ENCODE data around the gene RHOBTB1. TPM values are rescaled to one million over a fixed set of nuclear protein-coding genes. Genes with fewer than 3 reads are reported as not detected.

Gene RHOBTB1
- total RNA-seq, 2 donors from 2014 or later, result 0.08 TPM; not detected in 1

DNA sequence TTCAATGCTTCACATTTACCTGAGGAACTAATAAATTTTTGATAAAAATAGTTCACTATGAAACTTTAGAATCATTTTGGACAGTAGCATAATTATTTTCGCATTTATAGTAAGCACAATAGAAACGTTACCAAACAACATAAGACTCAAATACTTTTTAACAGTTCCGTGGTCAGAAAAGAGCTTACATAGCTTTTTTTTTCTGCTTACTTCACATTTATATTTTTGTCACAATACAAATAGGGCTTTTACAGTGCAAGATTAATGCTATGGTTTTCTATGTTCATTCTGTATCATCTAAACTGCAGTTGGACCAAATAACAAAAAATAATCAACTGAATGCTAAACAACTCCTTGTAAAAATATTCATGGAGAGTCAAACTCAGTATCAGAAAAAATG lies 26.5 kb upstream of the RHOBTB1 start:
- no peak for DNase-seq (ENCODE audit: low spot score in 2 of 2)
- Mint-ChIP-seq H3K9me3 (no peaks in the 10 kb centered on the region), H3K27ac (no peak overlapping the region), H3K36me3 (no peaks in the 10 kb centered on the region)
- ATAC-seq, result no peak

DNA sequence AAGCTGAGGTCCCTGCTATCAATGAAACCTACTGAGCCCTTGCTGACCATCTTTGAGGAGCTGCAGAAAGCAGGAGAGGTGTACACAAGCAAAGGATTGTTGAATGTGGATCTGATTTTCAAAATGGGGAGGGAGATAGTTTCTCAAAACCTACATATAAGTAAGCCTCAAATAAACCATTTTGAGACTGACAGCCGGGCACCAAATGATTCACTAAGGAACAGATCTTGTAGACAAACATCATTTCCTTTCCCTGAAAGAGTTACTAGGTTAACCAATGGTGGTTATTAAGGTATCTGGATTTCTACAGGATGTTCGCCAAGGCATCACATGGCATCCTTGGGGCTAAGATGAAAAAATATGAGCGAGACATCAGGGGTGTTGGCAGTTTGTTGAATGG lies 24.5 kb upstream of the RHOBTB1 start:
- Mint-ChIP-seq H3K27ac (no peak overlapping the region), H3K9me3 (no peaks in the 10 kb centered on the region), H3K36me3 (no peaks in the 10 kb centered on the region)
- ATAC-seq, result peak in 1 of 2 donors; percentile 44
- DNase-seq (ENCODE audit: low spot score in 2 of 2), result no peak

DNA sequence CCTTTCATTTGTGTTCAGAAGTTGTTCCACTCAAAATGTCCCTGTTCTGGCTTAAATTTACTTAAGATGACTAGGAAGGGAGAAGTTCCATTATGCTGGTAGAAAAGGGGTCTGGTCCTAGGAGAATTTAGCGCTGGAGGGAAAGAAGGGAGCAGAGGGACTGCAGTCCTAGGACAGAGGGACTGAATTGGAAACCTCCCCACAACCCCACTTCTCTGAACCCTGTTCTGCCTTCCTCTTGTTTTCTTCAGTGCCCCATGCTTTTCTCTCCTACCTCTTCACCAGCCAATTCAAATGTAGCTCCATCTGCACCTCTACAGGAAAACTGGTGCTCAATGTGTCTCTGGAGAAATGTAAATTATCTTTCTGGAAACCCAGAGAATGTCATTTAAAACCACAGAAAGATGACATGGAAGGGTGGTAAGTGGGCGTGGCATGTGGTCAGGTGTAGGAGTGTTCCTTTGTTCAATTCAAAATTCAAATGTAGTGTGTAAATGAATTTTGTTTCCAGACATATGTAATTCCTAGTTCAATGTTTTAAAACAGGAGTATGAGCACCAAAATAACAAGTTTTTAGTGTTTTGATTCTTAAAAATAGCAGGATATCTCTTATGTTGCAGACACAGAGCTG lies 24.0 kb upstream of the RHOBTB1 start:
- Mint-ChIP-seq H3K36me3 (no peaks in the 10 kb centered on the region), H3K27ac (peak overlapping the region in 1 of 2 donors; percentile 36), H3K9me3 (no peaks in the 10 kb centered on the region)
- DNase-seq (ENCODE audit: low spot score in 2 of 2) (no peak), ATAC-seq (peak in 1 of 2 donors; percentile 42)

DNA sequence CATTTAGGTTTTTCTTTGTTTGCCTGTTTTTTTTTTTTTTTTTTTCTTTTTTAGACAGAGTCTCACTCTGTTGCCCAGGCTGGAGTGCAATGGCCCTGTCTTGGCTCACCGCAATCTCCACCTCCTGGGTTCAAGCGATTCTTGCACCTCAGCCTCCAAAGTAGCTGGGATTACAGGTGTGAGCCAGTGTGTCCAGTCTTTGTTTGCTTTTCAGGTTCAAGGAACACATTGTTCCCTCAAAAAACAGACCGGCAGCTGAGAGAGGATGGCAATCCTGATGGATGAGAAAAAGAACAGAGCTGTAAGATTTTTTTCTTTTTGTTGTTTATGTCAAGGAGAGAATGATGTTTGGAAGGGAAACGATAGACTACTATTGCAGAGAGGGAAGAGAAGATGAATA lies 23.3 kb upstream of the RHOBTB1 start:
- ATAC-seq (no peak), DNase-seq (ENCODE audit: low spot score in 2 of 2) (no peak)
- H3K36me3 Mint-ChIP-seq, result no peaks in the 10 kb centered on the region
- no peaks in the 10 kb centered on the region for H3K9me3 Mint-ChIP-seq
- no peak overlapping the region for H3K27ac Mint-ChIP-seq

DNA sequence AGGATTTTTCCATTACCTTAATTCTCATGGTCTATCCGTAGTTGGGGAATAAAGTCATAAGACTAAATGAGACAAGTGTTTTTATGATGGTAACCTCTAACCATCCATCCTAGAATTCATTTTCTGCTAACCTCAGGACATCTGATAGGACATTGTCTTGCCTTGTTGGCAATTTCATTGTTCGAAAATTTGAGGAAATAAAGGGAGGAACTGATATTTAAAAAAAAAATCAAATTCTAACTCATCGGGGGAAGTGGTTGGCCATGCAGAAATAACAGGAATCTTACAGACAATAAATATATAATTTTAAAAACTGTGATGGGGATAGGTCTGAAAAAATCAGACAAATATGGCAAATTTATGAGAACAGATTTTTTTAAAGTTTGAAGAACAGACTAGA lies 21.7 kb upstream of the RHOBTB1 start:
- ATAC-seq (no peak), DNase-seq (ENCODE audit: low spot score in 2 of 2) (no peak)
- Mint-ChIP-seq H3K9me3 (no peaks in the 10 kb centered on the region), H3K27ac (no peak overlapping the region), H3K36me3 (no peaks in the 10 kb centered on the region)

DNA sequence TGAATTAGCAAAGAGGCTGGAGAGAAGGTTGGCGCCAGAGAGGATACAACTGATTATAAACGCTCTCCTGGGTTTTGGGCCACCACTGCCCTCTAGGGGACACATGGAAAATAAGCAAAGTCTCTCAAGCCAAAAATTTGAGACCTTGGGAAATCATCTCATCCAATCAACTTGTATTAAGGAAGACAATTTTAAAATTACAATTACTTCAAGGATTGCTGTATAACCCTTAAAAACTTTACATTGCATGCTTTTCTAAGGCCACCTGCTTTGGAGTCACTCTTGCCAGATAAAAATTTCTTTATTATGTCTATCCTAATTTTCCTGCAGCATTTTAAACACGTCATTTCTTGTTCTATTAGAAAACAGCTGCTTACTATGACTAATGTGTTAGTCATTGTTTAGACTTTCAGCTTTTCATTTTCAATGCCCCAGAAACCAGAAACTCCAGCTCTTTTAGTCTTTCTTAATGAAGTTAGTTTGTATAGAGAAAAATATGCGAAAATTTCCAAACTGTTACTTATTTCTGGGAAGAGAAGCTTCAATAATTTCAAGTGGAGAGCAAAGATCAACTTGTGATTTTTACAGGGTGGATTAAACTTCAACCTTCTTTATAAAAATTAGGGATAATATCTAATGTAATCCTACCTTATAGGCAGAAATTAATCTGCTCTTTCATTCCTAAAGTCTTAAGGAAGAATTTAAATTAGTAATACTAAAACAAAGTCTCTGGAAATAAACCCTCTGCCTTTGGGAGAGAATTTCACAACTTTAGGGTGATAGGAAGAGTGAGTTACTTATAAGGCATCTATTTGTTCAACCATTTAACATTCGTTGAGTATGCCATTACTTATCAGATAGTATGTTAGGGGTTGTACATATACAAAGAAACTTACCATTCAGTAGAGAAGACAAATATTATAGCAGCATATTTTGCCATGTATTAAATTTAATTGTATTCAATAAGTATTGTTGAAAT lies 20.6 kb upstream of the RHOBTB1 start:
- H3K36me3 Mint-ChIP-seq, result no peaks in the 10 kb centered on the region
- DNase-seq (ENCODE audit: low spot score in 2 of 2), result peak in 1 of 2 donors; percentile 44
- ATAC-seq, result peak in 1 of 2 donors; percentile 59
- no peak overlapping the region for H3K27ac Mint-ChIP-seq
- no peaks in the 10 kb centered on the region for H3K9me3 Mint-ChIP-seq

DNA sequence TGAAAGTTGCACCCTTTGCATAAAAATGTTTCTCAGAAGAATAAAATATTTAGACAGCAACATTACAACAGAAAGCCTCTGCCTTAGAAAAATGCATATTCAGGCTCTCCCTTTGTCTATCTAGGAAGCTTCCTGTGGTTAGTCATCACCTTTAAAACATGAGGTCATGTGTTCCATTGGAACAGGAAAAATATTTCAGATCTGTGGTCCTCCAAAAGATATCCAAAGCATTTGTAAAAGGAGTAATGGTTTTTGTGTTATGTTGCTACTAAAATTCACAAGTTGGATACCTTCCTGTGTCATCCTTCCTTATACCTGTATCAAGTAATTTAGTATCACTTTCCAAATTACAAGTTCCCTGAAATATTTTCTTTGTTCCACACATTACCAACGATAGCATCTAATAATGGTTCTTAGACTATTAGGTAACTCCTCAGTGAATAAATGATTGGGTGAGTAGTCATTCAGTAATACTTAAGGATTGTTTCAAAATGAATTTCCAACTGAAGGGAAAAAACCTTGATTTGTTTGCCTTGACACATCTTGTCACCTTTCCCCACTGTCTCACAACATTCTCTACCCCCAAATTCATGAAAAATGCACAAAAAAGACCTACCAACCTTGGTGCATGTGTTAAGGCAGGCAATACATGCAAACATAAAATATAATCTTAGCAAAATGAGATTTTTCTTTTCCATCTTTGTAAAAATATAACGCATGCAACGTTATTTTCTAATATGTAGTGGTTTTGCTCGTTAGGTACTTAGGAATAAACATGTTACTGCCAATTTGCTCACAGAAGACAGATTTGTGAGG lies 19.7 kb upstream of the RHOBTB1 start:
- no peak overlapping the region for H3K27ac Mint-ChIP-seq

DNA sequence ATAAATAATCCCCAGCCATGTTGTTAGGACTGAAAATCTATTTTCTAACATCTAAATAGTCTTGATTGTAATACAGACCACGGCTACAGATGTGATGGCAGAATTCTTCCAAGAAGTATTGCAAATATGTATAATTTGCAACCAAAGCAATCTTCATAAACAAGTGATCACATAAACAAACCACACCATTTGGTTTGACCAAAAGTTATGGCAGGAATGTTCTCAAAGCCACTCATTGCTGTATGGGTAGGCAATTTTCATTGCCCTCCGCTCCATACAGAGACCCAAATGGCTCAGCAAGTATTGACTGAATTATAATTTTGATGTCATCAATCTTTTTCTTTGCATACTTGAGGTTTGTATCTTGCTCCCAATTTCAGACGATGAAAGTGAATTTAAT lies 19.0 kb upstream of the RHOBTB1 start:
- Mint-ChIP-seq H3K36me3 (no peaks in the 10 kb centered on the region), H3K9me3 (no peaks in the 10 kb centered on the region), H3K27ac (no peak overlapping the region)
- ATAC-seq (no peak), DNase-seq (ENCODE audit: low spot score in 2 of 2) (no peak)

More for the DNA sequence above, 19.7 kb upstream of the RHOBTB1 start:
- H3K36me3 Mint-ChIP-seq, result no peaks in the 10 kb centered on the region
- no peak for DNase-seq (ENCODE audit: low spot score in 2 of 2)
- ATAC-seq, result peak in 1 of 2 donors; percentile 74
- H3K9me3 Mint-ChIP-seq, result no peaks in the 10 kb centered on the region

DNA sequence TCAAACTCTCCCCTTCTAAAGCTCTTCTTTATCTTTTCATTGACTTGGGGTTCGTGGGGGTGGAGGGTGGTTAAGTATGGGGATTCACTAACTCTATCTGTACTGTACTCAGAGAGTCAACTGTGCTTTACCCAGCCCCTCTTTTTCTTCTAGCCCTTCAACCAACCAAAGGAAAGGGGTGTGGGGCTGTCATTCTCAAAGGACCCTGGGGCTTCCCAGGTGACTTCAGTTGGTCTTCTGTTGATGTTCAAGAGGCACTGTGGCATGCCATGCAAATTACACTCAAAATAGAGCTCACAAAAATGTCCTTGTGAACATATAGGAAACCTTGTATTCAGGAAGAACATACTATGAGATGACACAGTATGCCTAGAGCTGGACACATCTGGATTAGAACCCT lies 16.9 kb upstream of the RHOBTB1 start:
- no peaks in the 10 kb centered on the region for H3K9me3 Mint-ChIP-seq
- H3K36me3 Mint-ChIP-seq, result no peaks in the 10 kb centered on the region
- no peak for ATAC-seq
- H3K27ac Mint-ChIP-seq, result no peak overlapping the region
- DNase-seq (ENCODE audit: low spot score in 2 of 2), result no peak

DNA sequence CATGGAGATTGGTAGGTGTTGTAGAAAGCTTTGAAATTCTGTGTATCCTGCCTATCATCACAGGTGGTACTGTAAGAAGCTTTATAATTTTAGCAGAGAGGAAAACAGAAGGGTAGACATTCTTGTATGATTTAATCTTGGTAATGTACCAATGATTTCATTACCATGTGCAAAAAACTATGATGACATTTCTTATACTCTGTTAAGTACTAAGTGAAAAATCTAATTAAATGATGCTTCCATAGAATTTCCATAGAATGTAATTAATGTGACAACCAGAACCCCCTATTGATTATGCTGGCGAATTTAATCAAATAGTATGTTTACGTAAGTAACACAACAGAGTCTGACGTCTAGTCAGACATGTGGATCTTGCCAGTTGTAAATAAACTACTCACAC lies 16.0 kb upstream of the RHOBTB1 start:
- Mint-ChIP-seq H3K27ac (no peak overlapping the region), H3K36me3 (no peaks in the 10 kb centered on the region), H3K9me3 (no peaks in the 10 kb centered on the region)
- ATAC-seq (no peak), DNase-seq (ENCODE audit: low spot score in 2 of 2) (no peak)

DNA sequence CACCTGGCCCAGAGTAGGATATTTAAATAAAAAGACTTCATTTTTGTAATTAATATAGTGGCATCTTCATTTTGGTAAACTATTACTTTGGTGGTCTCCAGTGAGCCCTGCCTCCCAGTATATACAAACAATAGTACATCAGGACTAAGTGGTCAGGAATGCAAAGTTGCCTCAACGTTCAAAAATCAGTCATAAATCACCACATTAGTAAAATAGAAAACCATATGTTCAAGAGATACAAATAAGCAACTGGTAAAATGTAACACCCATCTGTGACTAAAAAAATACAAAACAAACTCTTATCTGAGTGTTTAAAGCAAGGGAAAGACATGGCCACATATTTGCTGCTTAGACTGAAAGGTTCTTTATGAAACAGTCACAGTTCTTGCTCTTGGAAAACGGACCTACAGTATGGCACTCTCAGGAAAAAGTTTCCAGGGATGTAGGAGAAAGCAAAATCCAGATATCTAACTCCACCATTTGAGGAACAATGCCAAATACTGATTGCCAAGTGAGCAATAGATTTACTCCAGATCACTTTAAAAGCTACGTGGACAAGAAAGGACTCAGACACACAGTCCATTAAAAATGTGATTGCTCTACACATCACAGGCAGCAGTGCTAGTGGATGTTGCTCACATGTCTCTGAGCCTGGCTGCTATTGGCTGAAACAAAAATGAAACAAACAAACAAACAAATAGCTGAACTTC lies 15.1 kb upstream of the RHOBTB1 start:
- Mint-ChIP-seq H3K36me3 (no peaks in the 10 kb centered on the region), H3K27ac (no peak overlapping the region), H3K9me3 (no peaks in the 10 kb centered on the region)
- ATAC-seq (peak in 1 of 2 donors; percentile 17), DNase-seq (ENCODE audit: low spot score in 2 of 2) (no peak)

DNA sequence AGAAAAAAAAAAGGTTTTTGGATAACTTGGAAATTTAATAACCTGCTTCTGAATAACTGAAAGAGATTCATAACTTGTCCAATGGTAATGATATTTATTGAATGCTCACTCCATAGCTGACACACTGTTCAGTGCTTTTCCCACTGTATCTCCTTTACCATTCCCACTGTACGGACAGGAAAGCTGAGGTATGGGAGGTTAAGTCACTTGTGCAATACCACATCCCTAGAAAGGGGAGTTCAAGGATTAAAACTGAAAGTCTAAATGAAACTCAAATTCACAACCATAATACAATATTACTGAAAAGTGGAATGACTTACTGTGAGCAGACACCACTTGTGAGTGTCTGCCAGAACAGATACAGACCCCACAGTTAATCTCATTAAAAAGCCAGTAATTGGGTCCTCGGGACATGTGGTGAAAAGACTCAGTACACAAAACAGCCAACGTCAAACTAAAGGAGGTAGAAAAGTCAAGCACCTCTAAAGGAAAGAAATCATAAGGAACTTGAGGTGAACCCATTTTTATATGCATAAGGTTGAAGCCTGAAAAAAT lies 13.8 kb upstream of the RHOBTB1 start:
- Mint-ChIP-seq H3K9me3 (no peaks in the 10 kb centered on the region), H3K36me3 (no peaks in the 10 kb centered on the region), H3K27ac (no peak overlapping the region)
- DNase-seq (ENCODE audit: low spot score in 2 of 2), result no peak
- no peak for ATAC-seq

DNA sequence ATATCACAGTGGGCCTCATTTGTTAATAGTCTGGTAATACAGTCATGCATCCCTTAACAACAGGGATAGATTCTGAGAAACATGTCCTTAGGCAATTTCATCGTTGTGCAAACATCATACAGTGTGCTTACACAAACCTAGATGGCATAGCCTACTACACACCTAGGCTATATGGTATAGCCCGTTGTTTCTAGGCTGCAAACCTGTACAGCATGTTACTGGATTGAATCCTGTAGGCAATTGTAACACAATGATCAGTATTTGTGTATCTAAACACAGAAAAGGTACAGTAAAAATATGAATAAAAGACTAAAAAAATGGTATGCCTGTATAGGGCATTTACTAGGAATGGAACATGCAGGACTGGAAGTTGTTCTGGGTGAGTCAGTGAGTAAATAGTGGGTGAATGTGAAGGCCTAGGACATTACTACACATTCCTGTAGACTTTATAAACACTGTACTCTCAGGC lies 12.0 kb upstream of the RHOBTB1 start:
- ATAC-seq (no peak), DNase-seq (ENCODE audit: low spot score in 2 of 2) (no peak)
- H3K36me3 Mint-ChIP-seq, result no peaks in the 10 kb centered on the region
- no peaks in the 10 kb centered on the region for H3K9me3 Mint-ChIP-seq
- no peak overlapping the region for H3K27ac Mint-ChIP-seq

DNA sequence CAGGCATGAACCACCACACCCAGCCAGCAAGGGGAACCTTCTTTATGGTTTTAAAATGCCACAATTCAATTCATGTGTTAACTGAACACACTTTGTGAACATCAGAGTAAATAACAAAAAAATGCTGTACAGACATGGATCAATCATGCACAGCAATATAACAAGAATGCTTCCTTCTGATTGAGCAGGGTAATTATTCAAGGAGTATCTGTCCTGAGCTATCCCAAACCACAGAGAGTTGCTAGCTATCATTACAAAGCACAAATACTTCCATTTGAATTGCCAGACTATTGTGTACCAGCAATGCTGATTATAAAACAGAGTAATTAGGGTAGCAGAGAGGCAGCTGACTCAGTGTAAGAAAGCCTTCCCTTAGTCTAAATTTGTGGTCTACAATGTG lies 11.3 kb upstream of the RHOBTB1 start:
- DNase-seq (ENCODE audit: low spot score in 2 of 2), result no peak
- ATAC-seq, result no peak
- Mint-ChIP-seq H3K9me3 (no peaks in the 10 kb centered on the region), H3K36me3 (no peaks in the 10 kb centered on the region), H3K27ac (no peak overlapping the region)

DNA sequence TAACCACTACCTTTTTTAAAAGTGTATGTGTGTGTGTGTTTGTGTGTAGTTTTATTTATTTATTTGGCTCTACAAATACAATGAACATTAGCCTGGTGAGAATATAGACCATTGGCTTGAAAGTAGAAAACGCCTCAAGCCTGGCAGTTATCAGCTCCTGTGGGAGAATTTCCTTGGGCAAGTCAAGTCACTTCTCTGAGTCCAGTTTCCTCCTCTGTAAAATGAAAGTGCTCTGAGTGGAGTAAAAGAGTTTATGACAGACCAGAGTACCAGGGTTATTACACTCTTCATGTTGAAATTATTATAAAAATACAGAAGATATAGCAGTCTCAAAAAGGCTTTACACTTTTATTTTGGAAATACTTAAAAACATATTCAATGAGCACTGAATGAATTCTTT lies 10.1 kb upstream of the RHOBTB1 start:
- no peak for ATAC-seq
- Mint-ChIP-seq H3K27ac (no peak overlapping the region), H3K9me3 (no peaks in the 10 kb centered on the region), H3K36me3 (no peaks in the 10 kb centered on the region)
- no peak for DNase-seq (ENCODE audit: low spot score in 2 of 2)

DNA sequence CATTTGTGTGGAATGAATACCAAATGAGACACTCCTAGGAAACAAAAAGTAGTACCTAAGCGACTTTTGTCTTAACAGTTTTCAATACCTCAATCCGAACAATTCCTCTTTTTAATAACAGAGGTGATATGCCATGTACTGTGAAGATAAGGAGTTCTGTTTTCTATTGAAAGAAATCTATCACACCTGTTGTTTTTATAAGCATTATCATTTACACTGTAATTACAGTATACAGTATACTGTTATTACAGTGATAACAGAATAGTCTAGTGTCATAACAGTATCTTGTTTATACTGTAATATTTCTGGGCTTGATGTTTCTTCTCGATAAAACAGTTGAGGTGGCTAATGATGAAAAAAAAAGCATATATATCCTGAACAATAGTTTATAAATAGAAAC lies 9.4 kb upstream of the RHOBTB1 start:
- Mint-ChIP-seq H3K36me3 (no peaks in the 10 kb centered on the region), H3K9me3 (no peaks in the 10 kb centered on the region), H3K27ac (no peak overlapping the region)
- no peak for DNase-seq (ENCODE audit: low spot score in 2 of 2)
- ATAC-seq, result no peak

Data from activated naive CD4-positive, alpha-beta T cell treated with anti-CD3 and anti-CD28 coated beads, Interleukin-2, amount 50 U/mL, for 72 hours (primary cell).